AML-193 (cell line): ENCODE data around the gene ADAM21.
"Not testable (repeated sequence)": the region's sequence is repeated elsewhere in the genome, so short reads cannot be mapped to it uniquely, and the experiment has no call there.

ENCODE experiments used
- DNase-seq, 2 experiments: peaks; one replicate each; lab custom pipeline; 2025; lab: John Stamatoyannopoulos, UW

ADAM21 gene

DNA sequence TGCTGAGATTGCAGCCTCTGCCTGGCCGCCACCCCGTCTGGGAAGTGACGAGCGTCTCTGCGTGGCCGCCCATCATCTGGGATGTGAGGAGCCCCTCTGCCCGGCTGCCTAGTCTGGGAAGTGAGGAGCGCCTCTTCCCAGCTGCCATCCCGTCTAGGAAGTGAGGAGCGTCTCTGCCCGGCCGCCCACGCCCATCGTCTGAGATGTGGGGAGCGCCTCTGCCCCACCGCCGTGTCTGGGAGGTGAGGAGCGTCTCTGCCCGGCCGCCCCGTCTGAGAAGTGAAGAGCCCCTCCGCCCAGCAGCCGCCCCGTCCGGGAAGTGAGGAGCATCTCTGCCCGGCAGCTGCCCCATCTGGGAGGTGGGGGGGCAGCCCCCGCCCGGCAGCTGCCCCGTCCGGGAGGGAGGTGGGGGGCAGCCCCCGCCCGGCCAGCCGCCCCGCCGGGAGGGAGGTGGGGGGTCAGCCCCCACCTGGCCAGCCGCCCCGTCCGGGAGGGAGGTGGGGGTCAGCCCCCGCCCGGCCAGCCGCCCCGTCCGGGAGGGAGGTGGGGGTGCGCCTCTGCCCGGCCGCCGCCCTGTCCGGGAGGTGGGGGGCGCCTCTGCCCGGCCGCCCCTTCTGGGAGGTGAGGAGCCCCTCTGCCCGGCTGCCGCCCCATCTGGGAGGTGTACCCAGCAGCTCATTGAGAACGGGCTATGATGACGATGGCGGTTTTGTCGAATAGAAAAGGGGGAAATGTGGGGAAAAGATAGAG is 25.6 kb downstream of the ADAM21 start:
- not testable (repeated sequence) for DNase-seq

DNA sequence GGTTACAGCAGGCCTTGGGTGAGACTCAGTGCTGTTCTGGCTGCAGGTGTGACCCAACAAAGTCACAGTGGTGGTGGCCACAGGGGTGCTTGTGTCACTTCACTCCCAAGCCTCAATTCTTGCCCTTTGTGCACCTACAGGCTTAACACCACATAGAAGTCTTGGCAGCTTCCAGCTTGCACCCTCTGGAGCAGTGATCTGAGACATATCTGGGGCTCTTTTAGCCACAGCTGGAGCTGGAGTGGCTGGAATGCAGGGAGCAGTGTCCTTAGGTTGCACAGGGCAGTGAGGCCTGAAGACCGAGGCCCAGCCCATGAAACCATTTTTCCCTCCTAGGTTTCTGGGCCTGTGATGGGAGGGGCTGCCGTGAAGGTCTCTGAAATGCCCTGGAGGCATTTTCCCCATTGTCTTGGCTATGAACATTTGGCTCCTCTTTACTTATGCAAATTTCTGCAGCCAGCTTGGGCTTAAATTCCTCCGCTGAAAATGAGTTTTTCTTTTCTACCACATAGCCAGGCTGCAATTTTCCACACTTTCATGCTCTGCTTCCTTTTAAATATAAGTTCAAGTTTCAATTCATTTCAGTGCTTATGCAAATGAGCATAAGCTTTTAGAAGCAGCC is 37.7 kb downstream of the ADAM21 start:
- DNase-seq = no peak

DNA sequence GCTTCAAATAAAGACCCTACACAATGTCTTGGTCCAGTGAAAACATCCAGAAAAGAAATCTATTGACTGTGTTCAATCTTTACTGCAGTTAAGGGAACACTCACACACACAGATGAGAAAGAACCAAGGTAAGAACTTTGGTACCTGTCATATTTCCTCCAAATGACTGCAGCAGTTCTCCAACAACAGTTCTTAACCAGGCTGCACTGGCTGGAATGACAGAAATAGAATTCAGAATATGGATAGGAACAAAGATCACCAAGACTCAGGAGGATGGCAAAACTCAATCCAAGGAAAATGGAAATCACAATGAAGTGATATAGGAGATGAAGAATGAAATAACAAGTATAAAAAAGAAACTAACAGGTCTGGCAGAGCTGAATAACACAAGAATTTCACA is 46.2 kb downstream of the ADAM21 start:
- no peak for DNase-seq
